Subcutaneous adipose tissue (tissue), 4 donors: ENCODE results near the gene MTUS2. TPM values are rescaled to one million over a fixed set of nuclear protein-coding genes. Genes with fewer than 3 reads are reported as not detected.

Experiments used
- CTCF ChIP-seq: fragments of 450-650 bp; IDR thresholded peaks from one replicate; pipeline ENCODE4 v1.5.1; 2016; ENCODE audit warnings: low read depth, mild to moderate bottlenecking, control low read depth, antibody characterized with exemption, moderate library complexity
- total RNA-seq, 4 donors: library from RNA; depleted of rRNA; stranded (reverse); fragments of >200 nt; gene quantifications; one replicate each; pipeline ENCODE4 v1.1.0, GENCODE V29; 2016

MTUS2 gene
- total RNA-seq, 4 donors from 2014 or later = not detected

DNA sequence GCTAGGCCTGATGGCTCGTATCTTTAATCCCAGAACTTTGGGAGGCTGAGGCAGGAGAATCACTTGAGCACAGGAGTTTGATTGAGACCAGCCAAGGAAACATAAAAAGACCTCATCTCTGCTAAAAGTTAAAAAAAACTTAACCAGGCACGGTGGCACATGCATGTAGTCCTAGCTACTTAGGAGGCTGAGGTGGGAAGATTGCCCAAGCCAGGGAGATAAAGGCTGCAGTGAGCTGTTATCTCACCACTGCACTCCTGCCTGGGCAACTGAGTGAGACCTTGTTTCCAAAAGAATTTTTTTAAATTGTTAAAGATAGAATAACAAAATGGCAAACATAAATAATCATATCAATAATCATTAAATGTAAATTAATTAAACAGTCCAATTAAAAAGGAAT is 365.8 kb downstream of the MTUS2 start:
- no peak for TF ChIP-seq CTCF

- no peak for TF ChIP-seq CTCF
Observed at GRCh38 chr13:29187584-29187983, 367.4 kb downstream of the MTUS2 start.

GRCh38 chr13:29190298-29190697 is 370.2 kb downstream of the MTUS2 start:
- TF ChIP-seq CTCF = no peak

GRCh38 chr13:29193083-29193482 is 372.9 kb downstream of the MTUS2 start:
- no peak for TF ChIP-seq CTCF

GRCh38 chr13:29195456-29195855 is 375.3 kb downstream of the MTUS2 start:
- TF ChIP-seq CTCF = no peak

DNA sequence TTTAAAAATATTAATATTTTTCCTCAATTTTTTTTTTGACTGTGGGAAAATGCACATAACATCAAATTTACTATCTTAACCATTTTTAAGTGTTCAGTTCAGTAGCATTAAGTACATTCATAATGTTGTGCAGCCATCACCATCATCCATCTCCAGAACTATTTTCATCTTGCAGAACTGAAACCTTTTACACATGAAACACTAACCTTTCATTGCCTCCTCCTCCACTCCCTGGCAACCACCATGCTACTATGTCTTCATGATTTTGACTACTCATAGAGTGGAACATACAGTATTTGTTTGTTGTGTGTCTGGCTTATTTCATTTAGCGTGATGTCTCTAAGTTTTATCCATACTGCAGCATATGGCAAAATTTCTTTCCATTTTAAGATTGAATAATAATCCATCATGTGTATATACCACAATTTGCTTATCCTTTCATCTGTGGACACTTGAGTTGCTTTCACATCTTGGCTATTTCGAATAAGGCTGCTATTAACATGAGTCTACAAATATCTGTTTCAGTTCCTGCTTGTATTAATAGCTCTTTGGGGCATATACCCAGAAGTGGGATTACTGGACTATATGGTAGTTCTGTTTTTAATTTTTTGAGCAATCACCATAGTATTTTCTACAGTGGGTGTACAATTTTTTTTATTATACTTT is 376.4 kb downstream of the MTUS2 start:
- TF ChIP-seq CTCF = no peak

- TF ChIP-seq CTCF = no peak
Observed at GRCh38 chr13:29204651-29205050, 384.5 kb downstream of the MTUS2 start.
